HG03139 (cell line): ENCODE measurements around the gene DISP2.

Source experiments
- ATAC-seq: cut with Tn5 transposase; IDR thresholded peaks from one replicate; pipeline ENCODE4 v1.9.1; 2021; ENCODE audit not compliant: unreplicated experiment

The DISP2 gene

GRCh38 chr15:40328176-40328575 lies 29.8 kb upstream of the DISP2 start:
- no peak for ATAC-seq

DNA sequence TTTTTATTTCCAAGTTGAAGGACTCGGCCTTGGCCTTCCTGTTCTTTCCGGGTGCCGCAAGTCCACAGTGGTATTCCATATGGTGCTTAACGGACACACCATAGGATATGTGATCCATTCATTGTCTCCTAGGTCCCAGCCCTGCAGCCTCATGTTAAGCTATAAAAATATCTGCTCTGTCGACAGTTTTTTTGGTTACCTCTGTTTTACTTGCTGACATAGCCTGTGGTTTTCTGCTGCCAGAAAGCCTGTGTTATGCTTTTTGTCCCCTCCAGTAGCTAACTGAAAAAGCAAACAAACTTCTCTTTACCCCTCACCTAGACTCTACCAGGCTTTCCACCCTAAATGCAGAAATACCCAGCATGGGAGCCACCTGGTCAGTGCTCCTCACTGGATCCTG lies 29.3 kb upstream of the DISP2 start:
- no peak for ATAC-seq

DNA sequence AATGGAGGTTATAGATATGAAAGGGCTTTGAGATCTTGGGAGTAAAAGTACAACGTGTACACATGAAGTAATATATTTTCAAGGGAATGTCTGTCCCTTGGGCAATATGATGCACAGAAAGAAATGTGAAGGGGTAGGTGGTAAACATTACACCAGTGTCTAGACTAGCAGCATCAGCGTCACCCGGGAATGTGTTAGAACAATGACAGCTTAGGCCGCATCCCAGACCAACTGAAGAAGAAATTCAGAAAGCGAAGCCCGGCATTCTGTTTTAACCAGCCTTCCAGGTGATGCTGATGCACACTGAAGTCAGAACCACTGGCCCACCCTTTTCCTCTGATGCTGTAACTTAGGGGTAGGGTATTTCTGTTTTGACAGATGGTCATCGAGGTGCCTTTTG lies 28.2 kb upstream of the DISP2 start:
- ATAC-seq: no peak

DNA sequence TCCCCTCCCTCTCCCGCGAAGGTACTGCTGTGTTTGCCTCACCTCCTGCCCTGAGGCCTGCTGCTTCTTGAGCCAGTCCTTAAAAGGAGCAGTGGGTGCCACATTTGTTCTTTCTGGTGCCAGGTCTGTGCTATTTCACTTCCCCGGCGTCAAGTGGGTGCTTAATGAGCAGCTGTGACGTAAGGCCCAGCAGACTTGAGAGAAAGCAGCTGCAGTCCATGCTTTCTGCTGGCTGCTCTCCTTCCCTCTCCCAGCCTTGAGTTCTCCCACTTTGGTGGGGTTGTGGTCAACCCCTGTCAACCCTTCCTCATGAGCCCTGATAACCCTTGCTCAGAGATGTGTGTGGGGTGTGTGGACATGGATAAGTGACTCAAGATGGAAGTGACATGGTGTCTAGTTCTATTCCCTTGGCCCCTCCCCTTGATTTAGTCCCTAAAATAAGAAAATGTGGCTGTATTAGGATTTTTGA lies 27.6 kb upstream of the DISP2 start:
- no peak for ATAC-seq

GRCh38 chr15:40331026-40331425 lies 27.0 kb upstream of the DISP2 start:
- ATAC-seq: no peak

DNA sequence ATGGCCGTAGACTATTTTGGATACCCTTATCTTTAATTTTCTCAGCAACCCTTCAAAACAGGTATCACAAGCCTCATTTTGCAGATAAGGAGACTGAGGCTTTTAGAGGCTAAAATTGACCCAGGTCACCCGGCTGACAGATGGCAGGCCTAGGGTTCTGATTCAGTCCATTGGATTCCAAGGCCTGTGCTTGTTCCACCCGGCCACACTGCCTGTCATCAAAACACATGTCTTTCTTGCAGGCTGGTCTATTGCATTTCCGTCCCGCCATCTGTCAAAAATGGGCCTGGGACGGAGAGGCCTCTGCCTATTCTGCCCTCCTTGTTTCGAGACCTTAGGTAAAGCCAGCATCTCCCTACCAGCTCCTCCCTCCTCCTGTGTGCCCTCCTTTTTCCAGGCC lies 26.4 kb upstream of the DISP2 start:
- no peak for ATAC-seq

- ATAC-seq: no peak
Measured at GRCh38 chr15:40332113-40332781, 25.8 kb upstream of the DISP2 start.

DNA sequence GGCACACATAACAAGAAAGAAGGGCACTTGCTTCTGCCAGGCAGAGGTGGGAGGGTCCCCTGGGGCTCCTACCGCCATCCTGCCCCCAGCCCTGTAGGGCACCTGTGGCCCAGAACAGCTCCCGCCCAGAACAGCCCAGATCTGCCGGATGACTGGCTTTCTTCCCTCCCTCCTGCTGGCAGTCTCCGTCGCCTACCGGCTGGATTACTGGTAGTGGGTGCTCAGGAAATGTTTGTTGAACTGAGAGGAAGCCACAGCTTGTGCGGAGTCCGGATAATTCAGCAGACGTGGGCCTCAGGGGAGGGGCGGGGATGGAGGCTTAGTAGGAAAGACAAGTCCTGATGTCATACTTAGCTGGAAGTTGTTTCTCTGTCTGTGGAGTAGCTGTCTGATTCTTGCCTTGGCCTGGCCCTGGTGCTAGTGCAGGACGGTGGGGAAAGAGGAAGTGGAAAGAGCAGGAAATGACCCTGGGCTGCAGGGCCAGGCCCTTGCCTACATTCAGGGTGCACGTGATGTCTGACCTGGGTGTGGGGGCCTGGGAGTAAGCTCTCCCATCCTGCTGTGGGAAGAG lies 24.0 kb upstream of the DISP2 start:
- peak; percentile 53 for ATAC-seq

- ATAC-seq: no peak
Measured at GRCh38 chr15:40334541-40334940, 23.5 kb upstream of the DISP2 start.

- no peak for ATAC-seq
Measured at GRCh38 chr15:40334941-40335795, 22.9 kb upstream of the DISP2 start.

DNA sequence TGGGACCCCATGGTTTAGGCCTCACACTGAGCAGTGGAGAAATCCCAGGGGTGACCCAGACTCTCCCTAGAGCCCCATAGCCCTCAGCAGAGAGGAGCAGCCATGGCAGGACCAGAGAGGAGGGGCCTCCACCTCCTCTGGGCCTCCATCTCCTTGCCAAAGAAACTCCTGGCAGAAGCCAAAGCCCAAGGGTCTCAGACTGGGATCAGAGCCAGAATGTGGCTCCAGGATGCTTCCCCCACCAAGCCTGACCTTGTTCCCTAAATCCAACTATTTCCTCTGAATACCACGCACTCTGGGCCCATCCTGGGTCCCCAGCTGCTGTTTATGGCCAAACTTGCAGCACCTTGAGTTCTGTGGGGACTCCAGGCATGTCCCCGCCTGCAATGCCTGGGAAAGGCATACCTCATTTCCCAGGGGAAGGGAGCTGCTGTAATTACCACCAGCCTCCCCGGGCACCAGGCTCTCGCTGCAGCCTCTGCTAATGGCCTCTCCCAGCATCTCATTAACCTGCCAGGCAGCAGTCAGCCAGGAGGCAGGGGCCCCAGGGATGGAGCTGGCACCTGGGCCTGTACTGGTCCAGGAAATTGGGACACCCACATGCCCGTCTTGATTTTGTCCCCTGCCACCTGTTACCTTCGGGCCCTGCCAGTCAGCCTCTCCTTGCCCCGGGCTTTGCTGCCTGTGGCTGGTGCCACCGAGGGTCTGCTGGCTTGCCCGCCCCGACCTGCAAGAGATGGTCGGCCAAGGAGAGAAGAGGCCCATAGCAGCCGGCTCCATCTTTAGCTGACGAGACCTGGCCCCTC lies 21.9 kb upstream of the DISP2 start:
- no peak for ATAC-seq

DNA sequence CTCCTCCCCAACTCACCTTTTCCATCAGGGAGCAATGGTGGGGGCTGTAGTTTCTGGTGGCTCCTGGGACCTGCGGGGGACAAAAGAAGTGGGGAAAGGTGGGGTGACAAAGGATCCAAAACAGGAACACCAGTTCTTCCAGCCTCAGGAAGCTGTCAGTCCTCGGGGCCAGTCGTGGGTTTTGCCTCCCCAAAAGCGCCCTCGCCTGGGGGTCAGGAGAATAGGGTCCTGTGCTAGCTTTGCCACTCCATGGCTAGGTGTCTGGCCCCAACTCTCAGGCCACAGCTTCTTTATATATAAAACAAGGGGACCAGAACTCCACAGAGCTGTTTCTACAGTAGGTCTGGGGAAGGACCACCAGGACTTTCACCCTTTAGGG lies 21.3 kb upstream of the DISP2 start:
- ATAC-seq: no peak

DNA sequence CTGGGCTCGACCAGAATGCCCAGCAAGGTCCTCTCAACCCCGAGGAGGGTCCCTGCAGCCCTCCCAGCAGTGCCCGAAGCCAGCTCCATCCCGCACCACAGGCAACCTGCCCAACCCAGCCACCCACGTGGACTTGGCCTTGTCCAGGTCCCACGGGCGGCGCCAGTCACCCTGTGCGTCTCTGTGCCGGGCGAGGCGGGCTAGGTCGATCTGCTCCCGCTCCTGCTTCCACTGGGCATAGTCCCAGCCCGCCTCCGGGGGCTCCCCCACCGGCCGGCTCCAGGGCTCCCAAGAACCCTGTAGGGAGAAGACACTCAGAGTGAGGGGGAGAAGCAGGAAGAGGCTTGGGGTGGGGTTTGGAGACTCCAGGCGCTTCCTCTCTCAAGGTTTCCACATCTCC lies 20.4 kb upstream of the DISP2 start:
- no peak for ATAC-seq

DNA sequence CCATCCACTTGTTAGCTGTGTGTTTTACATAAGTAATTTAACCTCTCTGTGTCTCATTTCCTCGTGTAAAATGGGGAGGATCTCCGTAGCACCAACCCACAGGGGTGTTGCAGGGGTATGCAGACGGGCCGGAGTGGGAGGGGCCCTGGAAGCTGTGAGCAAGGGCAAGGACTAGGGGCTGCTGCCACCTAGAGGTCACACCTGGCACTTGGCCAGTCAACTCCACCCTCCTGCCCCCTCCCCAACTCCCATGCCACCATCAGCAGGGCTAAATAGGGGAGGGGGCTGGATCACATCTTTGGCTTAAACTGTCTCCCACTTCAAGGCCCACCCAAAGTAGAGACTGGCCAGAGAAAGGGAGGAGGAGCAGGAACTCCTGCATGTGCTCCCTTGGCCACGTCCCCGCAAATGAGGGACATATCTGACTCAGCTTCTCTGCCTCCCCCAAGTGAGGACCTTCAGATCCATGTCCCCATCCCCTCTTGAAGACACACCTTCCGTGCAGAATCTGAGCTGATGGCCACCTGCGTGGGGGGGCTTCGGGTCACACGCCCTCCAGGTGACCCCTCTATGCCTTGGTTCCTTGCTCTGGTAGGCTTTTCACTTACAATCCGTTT lies 19.9 kb upstream of the DISP2 start:
- no peak for ATAC-seq

- ATAC-seq: no peak
Measured at GRCh38 chr15:40338921-40339620, 18.9 kb upstream of the DISP2 start.

- ATAC-seq: no peak
Measured at GRCh38 chr15:40339621-40339945, 18.4 kb upstream of the DISP2 start.

GRCh38 chr15:40340038-40340739 lies 17.8 kb upstream of the DISP2 start:
- ATAC-seq: no peak

DNA sequence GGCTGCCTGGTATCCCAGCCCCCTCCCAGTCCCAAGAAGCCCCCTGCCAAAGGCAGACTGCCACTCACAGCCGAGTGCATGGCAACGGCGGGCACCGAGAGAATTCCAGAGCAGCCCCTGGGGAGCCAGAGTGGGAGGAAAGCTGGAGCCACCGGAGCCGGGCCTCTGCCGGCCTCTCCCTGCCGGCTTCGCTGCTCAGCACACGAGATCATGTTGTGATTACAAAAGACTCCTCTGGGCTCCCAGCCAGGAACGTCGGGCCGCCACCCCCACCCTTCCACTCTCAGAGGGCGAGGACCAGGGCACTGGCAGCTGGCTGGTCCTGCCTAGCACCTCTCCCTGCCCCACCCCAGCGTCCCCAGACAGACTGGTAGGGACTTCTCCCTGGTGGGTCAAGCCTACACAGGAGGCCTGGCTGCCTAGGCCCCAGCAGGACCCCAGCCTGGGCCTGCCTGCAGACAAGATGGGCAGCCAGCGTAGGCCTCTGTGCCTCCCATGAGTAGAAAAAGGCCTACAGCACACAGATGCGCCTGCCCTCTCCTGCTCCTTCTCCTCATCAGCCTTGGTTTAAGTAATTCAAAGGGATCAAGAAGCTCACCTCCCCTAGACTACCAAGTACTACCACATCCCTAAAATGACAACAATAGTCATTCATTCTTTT lies 17.1 kb upstream of the DISP2 start, which contains the start of gene CCDC9B:
Gene CCDC9B (minus strand): TSS at position 200 of the 661 bp plus-strand sequence. CDS start 120 bp downstream, at position 80.
- ATAC-seq: no peak
